ENCODE results near the gene MPC2. TPM values are rescaled to one million over a fixed set of nuclear protein-coding genes. Genes with fewer than 3 reads are reported as not detected.

MPC2 gene
- total RNA-seq, 1 experiment from 2014 or later = 42.8 TPM

DNA sequence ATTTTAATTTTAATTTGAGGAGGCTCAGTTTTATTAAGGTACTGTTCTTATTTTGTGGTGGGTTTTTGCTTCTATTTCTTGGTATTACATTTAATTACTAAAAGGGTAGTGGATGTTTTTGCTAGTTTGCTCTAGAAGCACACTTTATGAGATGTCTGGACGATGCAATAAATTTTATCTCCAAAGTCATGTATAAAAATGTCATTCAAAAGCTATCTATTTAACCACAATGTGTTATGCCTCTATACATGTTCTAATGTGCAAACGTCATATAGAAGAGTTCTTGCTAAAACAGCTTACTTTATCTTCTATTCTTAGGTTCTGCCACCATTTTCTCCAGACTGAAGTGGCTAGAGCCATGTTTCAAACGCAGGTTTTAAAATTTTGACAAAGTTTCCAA, 12.9 kb upstream of the MPC2 start (continued):
- no peak for TF ChIP-seq NR3C1 (CRISPR knock-in tag; conservative IDR thresholded peaks at IDR 0.05; ENCODE audit: low read depth)
- no peak for TF ChIP-seq ZNF138 (CRISPR knock-in tag; conservative IDR thresholded peaks at IDR 0.05)
- TF ChIP-seq, protein P1, sequence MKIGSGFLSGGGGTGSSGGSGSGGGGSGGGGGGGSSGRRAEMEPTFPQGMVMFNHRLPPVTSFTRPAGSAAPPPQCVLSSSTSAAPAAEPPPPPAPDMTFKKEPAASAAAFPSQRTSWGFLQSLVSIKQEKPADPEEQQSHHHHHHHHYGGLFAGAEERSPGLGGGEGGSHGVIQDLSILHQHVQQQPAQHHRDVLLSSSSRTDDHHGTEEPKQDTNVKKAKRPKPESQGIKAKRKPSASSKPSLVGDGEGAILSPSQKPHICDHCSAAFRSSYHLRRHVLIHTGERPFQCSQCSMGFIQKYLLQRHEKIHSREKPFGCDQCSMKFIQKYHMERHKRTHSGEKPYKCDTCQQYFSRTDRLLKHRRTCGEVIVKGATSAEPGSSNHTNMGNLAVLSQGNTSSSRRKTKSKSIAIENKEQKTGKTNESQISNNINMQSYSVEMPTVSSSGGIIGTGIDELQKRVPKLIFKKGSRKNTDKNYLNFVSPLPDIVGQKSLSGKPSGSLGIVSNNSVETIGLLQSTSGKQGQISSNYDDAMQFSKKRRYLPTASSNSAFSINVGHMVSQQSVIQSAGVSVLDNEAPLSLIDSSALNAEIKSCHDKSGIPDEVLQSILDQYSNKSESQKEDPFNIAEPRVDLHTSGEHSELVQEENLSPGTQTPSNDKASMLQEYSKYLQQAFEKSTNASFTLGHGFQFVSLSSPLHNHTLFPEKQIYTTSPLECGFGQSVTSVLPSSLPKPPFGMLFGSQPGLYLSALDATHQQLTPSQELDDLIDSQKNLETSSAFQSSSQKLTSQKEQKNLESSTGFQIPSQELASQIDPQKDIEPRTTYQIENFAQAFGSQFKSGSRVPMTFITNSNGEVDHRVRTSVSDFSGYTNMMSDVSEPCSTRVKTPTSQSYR (CRISPR knock-in tag; IDR thresholded peaks at IDR 0.05) = no peak
- no peak for TF ChIP-seq NR1H2 (CRISPR knock-in tag; IDR thresholded peaks at IDR 0.05)
- no peak for TF ChIP-seq CREB1 (CRISPR knock-in tag; IDR thresholded peaks at IDR 0.05)
- no peak for TF ChIP-seq MYBL2 (CRISPR knock-in tag; IDR thresholded peaks at IDR 0.05)
- no peak for TF ChIP-seq NR2C2 (CRISPR knock-in tag; IDR thresholded peaks at IDR 0.05)

DNA sequence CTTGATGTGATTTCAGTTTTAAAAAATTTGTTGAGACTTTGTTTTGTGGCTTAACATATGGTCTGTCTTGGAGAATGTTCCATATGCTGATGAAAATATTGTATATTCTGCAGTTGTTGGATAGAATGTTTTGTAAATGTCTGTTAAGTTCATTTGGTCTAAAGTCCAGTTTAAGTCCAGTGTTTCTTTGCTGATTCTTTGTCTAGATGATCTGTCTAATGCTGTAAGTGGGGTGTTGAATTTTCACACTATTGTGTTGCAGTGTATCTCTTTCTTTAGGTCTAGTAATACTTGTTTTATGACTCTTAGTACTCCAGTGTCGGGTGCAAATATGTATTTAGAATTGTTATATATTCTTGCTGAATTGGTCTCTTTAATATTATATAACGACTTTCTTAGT, 10.9 kb upstream of the MPC2 start:
- ATAC-seq = no peak
- POLR2A ChIA-PET = no interaction called here

DNA sequence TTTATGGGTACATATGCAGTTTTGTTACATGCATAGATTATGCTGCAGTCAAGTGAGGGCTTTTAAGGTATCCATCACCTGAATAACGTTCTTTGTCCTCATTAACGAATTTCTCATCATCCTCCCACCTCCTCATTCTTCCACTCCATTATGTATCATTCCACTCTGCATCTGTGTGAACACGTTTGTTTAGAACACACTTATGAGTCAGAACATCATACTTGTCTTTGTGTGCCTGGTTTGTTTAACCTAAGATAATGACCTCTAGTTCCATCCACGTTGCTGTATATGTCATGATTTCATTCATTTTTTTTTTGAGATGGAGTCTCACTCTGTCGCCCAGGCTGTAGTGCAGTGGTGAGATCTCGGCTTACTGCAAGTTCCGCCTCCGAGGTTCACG, 6.7 kb upstream of the MPC2 start:
- Mint-ChIP-seq H3K36me3 (peaks cover 17% of the 10 kb centered on the region), H3K4me1 (peaks cover 25% of the 10 kb centered on the region), H3K27ac (no peak overlapping the region), H3K4me3 (no peak overlapping the region), H3K9me3 (peaks cover 5% of the 10 kb centered on the region), H3K27me3 (ENCODE audit: low read depth) (no peaks in the 10 kb centered on the region)
- POLR2A ChIA-PET = no interaction called here
- DNase-seq (ENCODE audit: low spot score) = no peak
- CTCF ChIA-PET = no interaction called here
- ATAC-seq = no peak
- TF ChIP-seq, protein P2, sequence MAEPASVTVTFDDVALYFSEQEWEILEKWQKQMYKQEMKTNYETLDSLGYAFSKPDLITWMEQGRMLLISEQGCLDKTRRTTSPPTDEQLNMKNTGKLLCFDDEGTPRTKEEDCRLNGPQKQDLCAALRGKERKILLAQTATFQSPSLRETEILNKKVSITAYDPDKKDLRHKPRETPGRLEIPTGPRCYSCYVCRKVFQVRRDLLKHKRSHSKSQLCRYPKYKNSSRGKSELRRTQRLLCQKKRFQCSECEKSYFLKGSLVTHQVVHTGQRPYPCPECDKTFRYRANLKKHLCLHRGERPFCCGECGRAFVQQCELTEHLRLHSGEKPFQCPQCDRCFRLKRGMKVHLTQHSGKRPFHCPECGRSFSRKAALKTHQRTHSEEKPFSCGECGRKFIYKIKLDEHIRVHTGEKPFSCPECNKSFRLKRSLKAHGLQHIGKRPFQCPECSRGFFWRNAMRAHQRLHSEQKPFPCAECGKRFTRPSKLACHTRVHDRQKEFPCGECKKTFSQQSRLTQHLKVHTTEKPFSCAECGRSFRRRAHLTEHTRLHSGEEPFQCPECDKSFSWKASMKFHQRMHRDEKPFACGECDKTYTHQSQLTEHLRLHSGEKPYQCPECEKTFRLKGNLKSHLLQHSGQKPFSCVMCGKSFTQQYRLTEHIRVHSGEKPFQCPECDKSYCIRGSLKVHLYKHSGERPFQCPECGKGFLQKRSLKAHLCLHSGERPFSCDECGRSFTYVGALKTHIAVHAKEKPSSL (CRISPR knock-in tag; conservative IDR thresholded peaks at IDR 0.05) = no peak
- TF ChIP-seq, protein P3, sequence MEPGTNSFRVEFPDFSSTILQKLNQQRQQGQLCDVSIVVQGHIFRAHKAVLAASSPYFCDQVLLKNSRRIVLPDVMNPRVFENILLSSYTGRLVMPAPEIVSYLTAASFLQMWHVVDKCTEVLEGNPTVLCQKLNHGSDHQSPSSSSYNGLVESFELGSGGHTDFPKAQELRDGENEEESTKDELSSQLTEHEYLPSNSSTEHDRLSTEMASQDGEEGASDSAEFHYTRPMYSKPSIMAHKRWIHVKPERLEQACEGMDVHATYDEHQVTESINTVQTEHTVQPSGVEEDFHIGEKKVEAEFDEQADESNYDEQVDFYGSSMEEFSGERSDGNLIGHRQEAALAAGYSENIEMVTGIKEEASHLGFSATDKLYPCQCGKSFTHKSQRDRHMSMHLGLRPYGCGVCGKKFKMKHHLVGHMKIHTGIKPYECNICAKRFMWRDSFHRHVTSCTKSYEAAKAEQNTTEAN (CRISPR knock-in tag; IDR thresholded peaks at IDR 0.05) = no peak
- TF ChIP-seq, protein P4, sequence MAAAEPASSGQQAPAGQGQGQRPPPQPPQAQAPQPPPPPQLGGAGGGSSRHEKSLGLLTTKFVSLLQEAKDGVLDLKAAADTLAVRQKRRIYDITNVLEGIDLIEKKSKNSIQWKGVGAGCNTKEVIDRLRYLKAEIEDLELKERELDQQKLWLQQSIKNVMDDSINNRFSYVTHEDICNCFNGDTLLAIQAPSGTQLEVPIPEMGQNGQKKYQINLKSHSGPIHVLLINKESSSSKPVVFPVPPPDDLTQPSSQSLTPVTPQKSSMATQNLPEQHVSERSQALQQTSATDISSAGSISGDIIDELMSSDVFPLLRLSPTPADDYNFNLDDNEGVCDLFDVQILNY (CRISPR knock-in tag; IDR thresholded peaks at IDR 0.05) = no peak
- TF ChIP-seq ZNF423 (CRISPR knock-in tag; IDR thresholded peaks at IDR 0.05) (no peak), RORB (CRISPR knock-in tag; IDR thresholded peaks at IDR 0.05) (no peak), SP1 (CRISPR knock-in tag; conservative IDR thresholded peaks at IDR 0.05) (no peak), KAT7 (CRISPR knock-in tag; IDR thresholded peaks at IDR 0.05; ENCODE audit: borderline replicate concordance) (no peak), NFATC4 (CRISPR knock-in tag; IDR thresholded peaks at IDR 0.05) (no peak)
- TF ChIP-seq, protein P5, sequence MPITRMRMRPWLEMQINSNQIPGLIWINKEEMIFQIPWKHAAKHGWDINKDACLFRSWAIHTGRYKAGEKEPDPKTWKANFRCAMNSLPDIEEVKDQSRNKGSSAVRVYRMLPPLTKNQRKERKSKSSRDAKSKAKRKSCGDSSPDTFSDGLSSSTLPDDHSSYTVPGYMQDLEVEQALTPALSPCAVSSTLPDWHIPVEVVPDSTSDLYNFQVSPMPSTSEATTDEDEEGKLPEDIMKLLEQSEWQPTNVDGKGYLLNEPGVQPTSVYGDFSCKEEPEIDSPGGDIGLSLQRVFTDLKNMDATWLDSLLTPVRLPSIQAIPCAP (CRISPR knock-in tag; IDR thresholded peaks at IDR 0.05) = no peak
- TF ChIP-seq, protein P6, sequence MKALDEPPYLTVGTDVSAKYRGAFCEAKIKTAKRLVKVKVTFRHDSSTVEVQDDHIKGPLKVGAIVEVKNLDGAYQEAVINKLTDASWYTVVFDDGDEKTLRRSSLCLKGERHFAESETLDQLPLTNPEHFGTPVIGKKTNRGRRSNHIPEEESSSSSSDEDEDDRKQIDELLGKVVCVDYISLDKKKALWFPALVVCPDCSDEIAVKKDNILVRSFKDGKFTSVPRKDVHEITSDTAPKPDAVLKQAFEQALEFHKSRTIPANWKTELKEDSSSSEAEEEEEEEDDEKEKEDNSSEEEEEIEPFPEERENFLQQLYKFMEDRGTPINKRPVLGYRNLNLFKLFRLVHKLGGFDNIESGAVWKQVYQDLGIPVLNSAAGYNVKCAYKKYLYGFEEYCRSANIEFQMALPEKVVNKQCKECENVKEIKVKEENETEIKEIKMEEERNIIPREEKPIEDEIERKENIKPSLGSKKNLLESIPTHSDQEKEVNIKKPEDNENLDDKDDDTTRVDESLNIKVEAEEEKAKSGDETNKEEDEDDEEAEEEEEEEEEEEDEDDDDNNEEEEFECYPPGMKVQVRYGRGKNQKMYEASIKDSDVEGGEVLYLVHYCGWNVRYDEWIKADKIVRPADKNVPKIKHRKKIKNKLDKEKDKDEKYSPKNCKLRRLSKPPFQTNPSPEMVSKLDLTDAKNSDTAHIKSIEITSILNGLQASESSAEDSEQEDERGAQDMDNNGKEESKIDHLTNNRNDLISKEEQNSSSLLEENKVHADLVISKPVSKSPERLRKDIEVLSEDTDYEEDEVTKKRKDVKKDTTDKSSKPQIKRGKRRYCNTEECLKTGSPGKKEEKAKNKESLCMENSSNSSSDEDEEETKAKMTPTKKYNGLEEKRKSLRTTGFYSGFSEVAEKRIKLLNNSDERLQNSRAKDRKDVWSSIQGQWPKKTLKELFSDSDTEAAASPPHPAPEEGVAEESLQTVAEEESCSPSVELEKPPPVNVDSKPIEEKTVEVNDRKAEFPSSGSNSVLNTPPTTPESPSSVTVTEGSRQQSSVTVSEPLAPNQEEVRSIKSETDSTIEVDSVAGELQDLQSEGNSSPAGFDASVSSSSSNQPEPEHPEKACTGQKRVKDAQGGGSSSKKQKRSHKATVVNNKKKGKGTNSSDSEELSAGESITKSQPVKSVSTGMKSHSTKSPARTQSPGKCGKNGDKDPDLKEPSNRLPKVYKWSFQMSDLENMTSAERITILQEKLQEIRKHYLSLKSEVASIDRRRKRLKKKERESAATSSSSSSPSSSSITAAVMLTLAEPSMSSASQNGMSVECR (CRISPR knock-in tag; IDR thresholded peaks at IDR 0.05; ENCODE audit: borderline replicate concordance) = no peak

More for the DNA sequence above, 10.9 kb upstream of the MPC2 start:
- H3K36me3 Mint-ChIP-seq = peaks cover 28% of the 10 kb centered on the region
- H3K9me3 Mint-ChIP-seq = peaks cover 5% of the 10 kb centered on the region
- peaks cover 16% of the 10 kb centered on the region for H3K4me1 Mint-ChIP-seq
- H3K27me3 Mint-ChIP-seq (ENCODE audit: low read depth) = no peaks in the 10 kb centered on the region
- H3K4me3 Mint-ChIP-seq = no peak overlapping the region
- peak overlapping the region; percentile 61 for H3K27ac Mint-ChIP-seq
- no peak for TF ChIP-seq TCF7 (CRISPR knock-in tag; IDR thresholded peaks at IDR 0.05; ENCODE audit: low read depth)
- TF ChIP-seq, protein P7, sequence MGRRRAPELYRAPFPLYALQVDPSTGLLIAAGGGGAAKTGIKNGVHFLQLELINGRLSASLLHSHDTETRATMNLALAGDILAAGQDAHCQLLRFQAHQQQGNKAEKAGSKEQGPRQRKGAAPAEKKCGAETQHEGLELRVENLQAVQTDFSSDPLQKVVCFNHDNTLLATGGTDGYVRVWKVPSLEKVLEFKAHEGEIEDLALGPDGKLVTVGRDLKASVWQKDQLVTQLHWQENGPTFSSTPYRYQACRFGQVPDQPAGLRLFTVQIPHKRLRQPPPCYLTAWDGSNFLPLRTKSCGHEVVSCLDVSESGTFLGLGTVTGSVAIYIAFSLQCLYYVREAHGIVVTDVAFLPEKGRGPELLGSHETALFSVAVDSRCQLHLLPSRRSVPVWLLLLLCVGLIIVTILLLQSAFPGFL (CRISPR knock-in tag; IDR thresholded peaks at IDR 0.05; ENCODE audit: borderline replicate concordance) = no peak
- TF ChIP-seq RELA (CRISPR knock-in tag; IDR thresholded peaks at IDR 0.05; ENCODE audit: borderline replicate concordance) = no peak
- TF ChIP-seq, protein P8, sequence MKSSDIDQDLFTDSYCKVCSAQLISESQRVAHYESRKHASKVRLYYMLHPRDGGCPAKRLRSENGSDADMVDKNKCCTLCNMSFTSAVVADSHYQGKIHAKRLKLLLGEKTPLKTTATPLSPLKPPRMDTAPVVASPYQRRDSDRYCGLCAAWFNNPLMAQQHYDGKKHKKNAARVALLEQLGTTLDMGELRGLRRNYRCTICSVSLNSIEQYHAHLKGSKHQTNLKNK (CRISPR knock-in tag; IDR thresholded peaks at IDR 0.05) = no peak
- no peak for TF ChIP-seq TEAD4 (CRISPR knock-in tag; IDR thresholded peaks at IDR 0.05)
- no peak for DNase-seq (ENCODE audit: low spot score)
- CTCF ChIA-PET = no interaction called here

Data from WTC11 (cell line).